ENCODE results near the gene RABAC1. TPM values are rescaled to one million over a fixed set of nuclear protein-coding genes. Genes with fewer than 3 reads are reported as not detected.

RABAC1 gene
- total RNA-seq, 1 experiment from 2014 or later: 114 TPM

DNA sequence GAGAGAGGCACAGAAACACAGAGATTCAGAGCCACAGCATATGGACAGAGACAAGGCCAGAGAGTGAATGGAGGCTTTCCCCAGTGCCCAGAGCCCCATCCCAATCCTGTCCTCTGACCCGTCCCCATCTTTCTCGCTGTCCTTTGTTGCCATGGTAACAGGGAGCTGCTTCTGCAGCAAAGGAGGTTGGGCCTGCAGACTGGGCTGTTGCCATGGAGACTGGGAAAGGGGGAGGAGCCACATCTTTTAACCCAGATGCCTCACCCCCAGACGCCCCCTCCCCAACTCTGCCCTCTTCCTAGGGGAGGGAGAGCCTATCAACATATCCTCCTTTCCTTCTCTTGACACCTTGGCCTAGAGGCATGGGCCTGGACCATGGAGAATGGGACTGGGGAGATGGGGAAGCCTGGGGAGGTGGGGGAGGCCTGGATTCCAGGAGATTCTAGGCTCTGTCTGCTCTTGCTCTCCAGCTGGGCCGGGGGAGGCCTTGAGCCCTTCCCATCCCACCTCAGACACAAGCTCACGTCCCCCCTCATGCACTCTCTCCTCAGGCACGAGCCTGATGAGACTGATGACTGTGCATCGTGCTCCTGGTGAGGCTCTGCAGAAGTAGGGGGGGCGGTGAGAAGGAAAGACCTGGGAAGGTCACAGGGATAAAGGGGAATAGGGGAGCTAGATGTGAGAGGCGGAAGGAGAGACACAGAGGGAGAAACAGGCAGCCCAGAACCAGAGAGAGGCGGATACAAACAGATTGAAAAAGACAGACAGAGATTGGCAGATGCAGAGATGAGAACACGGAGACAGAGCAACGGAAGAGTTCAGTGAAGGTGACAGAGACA is 37.1 kb upstream of the RABAC1 start:
- intact Hi-C loops (cut with micrococcal nuclease; ENCODE audit: unreplicated experiment): no loop called here
- no peaks in the 10 kb centered on the region for H3K36me3 ChIP-seq (ENCODE audit: insufficient read depth, low read length, poor library complexity, severe bottlenecking)
- TF ChIP-seq, protein P1, sequence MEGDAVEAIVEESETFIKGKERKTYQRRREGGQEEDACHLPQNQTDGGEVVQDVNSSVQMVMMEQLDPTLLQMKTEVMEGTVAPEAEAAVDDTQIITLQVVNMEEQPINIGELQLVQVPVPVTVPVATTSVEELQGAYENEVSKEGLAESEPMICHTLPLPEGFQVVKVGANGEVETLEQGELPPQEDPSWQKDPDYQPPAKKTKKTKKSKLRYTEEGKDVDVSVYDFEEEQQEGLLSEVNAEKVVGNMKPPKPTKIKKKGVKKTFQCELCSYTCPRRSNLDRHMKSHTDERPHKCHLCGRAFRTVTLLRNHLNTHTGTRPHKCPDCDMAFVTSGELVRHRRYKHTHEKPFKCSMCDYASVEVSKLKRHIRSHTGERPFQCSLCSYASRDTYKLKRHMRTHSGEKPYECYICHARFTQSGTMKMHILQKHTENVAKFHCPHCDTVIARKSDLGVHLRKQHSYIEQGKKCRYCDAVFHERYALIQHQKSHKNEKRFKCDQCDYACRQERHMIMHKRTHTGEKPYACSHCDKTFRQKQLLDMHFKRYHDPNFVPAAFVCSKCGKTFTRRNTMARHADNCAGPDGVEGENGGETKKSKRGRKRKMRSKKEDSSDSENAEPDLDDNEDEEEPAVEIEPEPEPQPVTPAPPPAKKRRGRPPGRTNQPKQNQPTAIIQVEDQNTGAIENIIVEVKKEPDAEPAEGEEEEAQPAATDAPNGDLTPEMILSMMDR (conservative IDR thresholded peaks at IDR 0.05; ENCODE audit: low read depth, low read length): no peak
- no peak for TF ChIP-seq EZH2 (IDR thresholded peaks at IDR 0.05; ENCODE audit: borderline replicate concordance, low read depth, low read length, poor library complexity, severe bottlenecking)
- CTCF ChIA-PET: interaction anchor here (1.4 kb wide), 1 partner anchor 39 kb away, joined by 5 read pairs; no protein-coding TSS in a partner anchor
- POLR2A ChIA-PET (ENCODE audit: low non-redundant PET): no interaction called here
- H3K9me3 ChIP-seq (ENCODE audit: low read depth, low read length, poor library complexity, severe bottlenecking): no peaks in the 10 kb centered on the region
- BruUV-seq (replicated peaks): no TSS peak
- H3K4me1 ChIP-seq (ENCODE audit: insufficient read depth, low read length, poor library complexity, severe bottlenecking): peaks cover 12% of the 10 kb centered on the region
- H3K27ac ChIP-seq (ENCODE audit: low read depth, low read length, poor library complexity, severe bottlenecking): no peak overlapping the region
- no peak overlapping the region for H3K4me3 ChIP-seq (ENCODE audit: low read depth, low read length, poor library complexity, severe bottlenecking)
- DNase-seq (ENCODE audit: low spot score): peak; percentile 58
- peaks cover 27% of the 10 kb centered on the region for H3K27me3 ChIP-seq (replicated peaks; ENCODE audit: insufficient read depth, low read depth, low read length, poor library complexity)

DNA sequence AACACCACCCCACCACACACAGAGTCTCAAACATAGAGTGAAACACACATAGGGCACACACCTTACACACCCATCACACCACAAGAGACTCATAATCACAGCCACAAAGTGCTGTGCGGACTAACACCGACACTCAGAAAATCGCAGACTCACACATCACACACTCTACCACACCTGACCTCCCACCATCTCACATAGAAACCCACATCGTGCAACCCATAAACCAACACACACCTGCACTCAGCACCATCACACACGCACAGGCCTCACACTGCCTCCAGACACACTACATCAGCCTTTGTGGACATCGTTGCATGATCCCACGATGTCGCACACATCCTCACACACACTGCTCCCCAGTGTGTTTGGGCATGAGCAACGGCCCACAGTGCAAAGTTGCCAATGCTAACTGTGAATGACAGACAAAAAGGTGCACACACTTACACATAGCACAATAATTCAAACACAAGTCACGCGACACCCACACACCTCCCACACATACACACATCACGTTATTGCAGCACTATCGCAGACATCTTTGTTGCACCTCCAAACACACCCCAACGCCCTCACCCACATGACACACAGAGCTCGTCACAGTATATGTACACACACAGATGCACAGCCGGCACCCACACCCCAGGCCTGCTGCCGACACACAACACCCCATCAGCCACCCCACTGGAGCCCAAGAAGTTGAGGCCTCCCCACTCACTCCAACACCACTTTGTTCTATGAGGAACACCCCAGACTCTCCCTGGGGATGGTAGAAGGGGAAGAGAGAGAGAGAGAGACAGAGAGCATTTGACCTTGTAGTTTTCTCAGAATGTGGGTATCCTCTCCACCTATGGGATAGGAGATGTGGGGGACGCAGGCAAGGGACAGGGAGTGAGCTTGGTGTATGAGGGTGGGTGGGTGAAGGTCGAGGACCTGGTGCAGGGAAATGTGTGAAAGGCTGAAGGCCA is 36.2 kb upstream of the RABAC1 start:
- intact Hi-C loops (cut with micrococcal nuclease; ENCODE audit: unreplicated experiment): no loop called here
- TF ChIP-seq, protein P1 (conservative IDR thresholded peaks at IDR 0.05; ENCODE audit: low read depth, low read length): no peak
- TF ChIP-seq EZH2 (IDR thresholded peaks at IDR 0.05; ENCODE audit: borderline replicate concordance, low read depth, low read length, poor library complexity, severe bottlenecking): no peak
- H3K9me3 ChIP-seq (ENCODE audit: low read depth, low read length, poor library complexity, severe bottlenecking): no peaks in the 10 kb centered on the region
- BruUV-seq (replicated peaks): no TSS peak
- DNase-seq (ENCODE audit: low spot score): no peak
- ChIA-PET CTCF (no interaction called here), POLR2A (ENCODE audit: low non-redundant PET) (no interaction called here)
- peaks cover 20% of the 10 kb centered on the region for H3K27me3 ChIP-seq (replicated peaks; ENCODE audit: insufficient read depth, low read depth, low read length, poor library complexity)
- H3K4me3 ChIP-seq (ENCODE audit: low read depth, low read length, poor library complexity, severe bottlenecking): no peak overlapping the region
- H3K27ac ChIP-seq (ENCODE audit: low read depth, low read length, poor library complexity, severe bottlenecking): no peak overlapping the region
- H3K36me3 ChIP-seq (ENCODE audit: insufficient read depth, low read length, poor library complexity, severe bottlenecking): no peaks in the 10 kb centered on the region
- peaks cover 12% of the 10 kb centered on the region for H3K4me1 ChIP-seq (ENCODE audit: insufficient read depth, low read length, poor library complexity, severe bottlenecking)

DNA sequence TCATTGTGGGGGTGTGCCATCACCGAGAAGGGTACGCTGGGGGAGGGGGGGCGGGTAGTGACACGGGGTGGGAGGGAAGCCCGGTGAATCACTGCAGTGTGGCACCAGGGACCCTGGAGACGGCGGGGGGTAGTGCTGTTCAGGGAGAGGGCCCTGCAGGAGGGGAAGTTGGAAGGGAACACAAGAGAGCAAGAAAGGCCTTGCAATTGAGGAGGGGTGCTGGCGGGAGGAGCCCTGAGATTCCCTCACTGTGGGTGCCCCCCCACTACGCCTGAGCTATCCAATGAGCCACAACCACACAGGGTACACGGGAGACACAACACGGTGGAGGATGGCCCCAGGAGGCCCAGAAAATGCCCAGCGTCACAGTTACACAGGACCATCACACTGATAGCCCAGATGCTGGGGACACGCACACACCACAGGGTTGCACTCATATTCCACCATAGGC is 35.4 kb upstream of the RABAC1 start:
- BruUV-seq (replicated peaks): no TSS peak
- peak overlapping the region; percentile 55 for H3K4me3 ChIP-seq (ENCODE audit: low read depth, low read length, poor library complexity, severe bottlenecking)
- H3K27me3 ChIP-seq (replicated peaks; ENCODE audit: insufficient read depth, low read depth, low read length, poor library complexity): peaks cover 12% of the 10 kb centered on the region
- peak; percentile 32 for DNase-seq (ENCODE audit: low spot score)
- intact Hi-C loops (cut with micrococcal nuclease; ENCODE audit: unreplicated experiment): no loop called here
- H3K4me1 ChIP-seq (ENCODE audit: insufficient read depth, low read length, poor library complexity, severe bottlenecking): peaks cover 12% of the 10 kb centered on the region
- ChIA-PET CTCF (interaction anchor here (0.6 kb wide), 1 partner anchor 364 kb away, joined by 6 read pairs; no protein-coding TSS in a partner anchor), POLR2A (ENCODE audit: low non-redundant PET) (no interaction called here)
- H3K27ac ChIP-seq (ENCODE audit: low read depth, low read length, poor library complexity, severe bottlenecking): no peak overlapping the region
- TF ChIP-seq EZH2 (IDR thresholded peaks at IDR 0.05; ENCODE audit: borderline replicate concordance, low read depth, low read length, poor library complexity, severe bottlenecking): no peak
- TF ChIP-seq, protein P1 (conservative IDR thresholded peaks at IDR 0.05; ENCODE audit: low read depth, low read length): no peak
- no peaks in the 10 kb centered on the region for H3K36me3 ChIP-seq (ENCODE audit: insufficient read depth, low read length, poor library complexity, severe bottlenecking)
- H3K9me3 ChIP-seq (ENCODE audit: low read depth, low read length, poor library complexity, severe bottlenecking): no peaks in the 10 kb centered on the region
